GM23338 (cell line): ENCODE results near the gene IL24. TPM values are rescaled to one million over a fixed set of nuclear protein-coding genes. Genes with fewer than 3 reads are reported as not detected.

ENCODE experiments used
- ATAC-seq: fragments of 200-7000 bp; cut with Tn5 transposase; 3 replicates; pipeline ENCODE4 v1.9.1; 2020
- DNase-seq: peaks from one replicate; pipeline ENCODE4 v3.0.0-alpha.2; 2015; ENCODE audit warnings: low spot score
- H2AFZ ChIP-seq: fragments of 200-600 bp; sonication (generic); 2 replicates; pipeline ENCODE4 v1.8.0; 2016; ENCODE audit warnings: antibody characterized with exemption, mild to moderate bottlenecking, moderate library complexity
- H3F3A ChIP-seq: fragments of 200-600 bp; sonication (generic); replicated peaks from 2 replicates; pipeline ENCODE4 v1.8.0; 2017; ENCODE audit warnings: antibody characterized with exemption, mixed run types, low read depth
- H3K27ac ChIP-seq: fragments of 200-600 bp; sonication (generic); 2 replicates; pipeline ENCODE4 v1.6.1; 2016; ENCODE audit warnings: low read depth
- H3K27me3 ChIP-seq: fragments of 200-600 bp; sonication (generic); 2 replicates; pipeline ENCODE4 v1.8.0; 2016; ENCODE audit warnings: mild to moderate bottlenecking, mixed run types, moderate library complexity; ENCODE audit not compliant: insufficient read depth
- H3K36me3 ChIP-seq: fragments of 200-600 bp; sonication (generic); 2 replicates; pipeline ENCODE4 v1.8.0; 2016; ENCODE audit warnings: mild to moderate bottlenecking; ENCODE audit not compliant: insufficient read depth
- H3K4me1 ChIP-seq: fragments of 200-600 bp; sonication (generic); 2 replicates; pipeline ENCODE4 v1.8.0; 2016; ENCODE audit warnings: mild to moderate bottlenecking, moderate library complexity; ENCODE audit not compliant: insufficient read depth
- H3K4me2 ChIP-seq: fragments of 200-600 bp; sonication (generic); 2 replicates; pipeline ENCODE4 v1.7.1; 2017; ENCODE audit warnings: mixed run types
- H3K4me3 ChIP-seq: fragments of 200-600 bp; sonication (generic); 2 replicates; pipeline ENCODE4 v1.6.1; 2016; ENCODE audit warnings: mixed run types
- H3K79me2 ChIP-seq: fragments of 200-600 bp; sonication (generic); replicated peaks from 2 replicates; pipeline ENCODE4 v1.8.0; 2017; ENCODE audit warnings: mild to moderate bottlenecking; ENCODE audit not compliant: insufficient read depth
- H3K9me2 ChIP-seq: fragments of 200-600 bp; sonication (generic); 2 replicates; pipeline ENCODE4 v1.8.0; 2017; ENCODE audit not compliant: insufficient read depth
- H4K20me1 ChIP-seq: fragments of 200-600 bp; sonication (generic); replicated peaks from 2 replicates; pipeline ENCODE4 v1.8.0; 2017; ENCODE audit warnings: mild to moderate bottlenecking; ENCODE audit not compliant: insufficient read depth
- H3K27ac Mint-ChIP-seq: 2 replicates; pipeline ENCODE4 v1.8.0; 2020; ENCODE audit warnings: inconsistent platforms, mild to moderate bottlenecking, moderate library complexity, mixed read lengths
- H3K27me3 Mint-ChIP-seq: 3 replicates; pipeline ENCODE4 v1.8.0; 2022; ENCODE audit warnings: low read depth, mild to moderate bottlenecking, moderate library complexity, mixed read lengths, inconsistent platforms; ENCODE audit not compliant: insufficient read depth, poor library complexity
- H3K36me3 Mint-ChIP-seq: 3 replicates; pipeline ENCODE4 v1.8.0; 2021; ENCODE audit warnings: low read depth, mild to moderate bottlenecking, inconsistent platforms, moderate library complexity, mixed read lengths
- H3K4me1 Mint-ChIP-seq: 3 replicates; pipeline ENCODE4 v1.8.0; 2020; ENCODE audit warnings: mild to moderate bottlenecking, inconsistent platforms, mixed read lengths
- H3K4me3 Mint-ChIP-seq: 3 replicates; pipeline ENCODE4 v1.8.0; 2021; ENCODE audit warnings: moderate library complexity, mild to moderate bottlenecking, inconsistent platforms, mixed read lengths
- H3K9me3 Mint-ChIP-seq: 3 replicates; pipeline ENCODE4 v1.8.0; 2020; ENCODE audit warnings: moderate library complexity, mild to moderate bottlenecking, inconsistent platforms, mixed read lengths
- CREB1 ChIP-seq: fragments of 250-450 bp; sonication (Bioruptor Pico); IDR thresholded peaks from 2 replicates; pipeline ENCODE4 v1.5.0; 2020; ENCODE audit warnings: low read depth, mild to moderate bottlenecking, moderate library complexity
- CTCF ChIP-seq, 2 experiments: fragments of 200-600 bp in 1 of 2; sonication (generic) in 1 of 2; conservative IDR thresholded peaks; 2 replicates each; pipeline versions ENCODE4 v1.5.1 to v1.6.1; 2016 to 2017; ENCODE audit warnings: antibody characterized with exemption in 2 of 2, low read depth in 2 of 2, mild to moderate bottlenecking in 2 of 2, moderate library complexity in 1 of 2
- EZH2 ChIP-seq: fragments of 200-600 bp; sonication (generic); IDR thresholded peaks from one replicate; pipeline ENCODE4 v1.8.0; 2017; ENCODE audit warnings: antibody characterized with exemption, mild to moderate bottlenecking, low read depth; ENCODE audit not compliant: unreplicated experiment
- EZH2phosphoT487 ChIP-seq: fragments of 200-600 bp; sonication (generic); IDR thresholded peaks from one replicate; pipeline ENCODE4 v1.8.1; 2018; ENCODE audit warnings: antibody characterized with exemption; ENCODE audit not compliant: unreplicated experiment
- JUNB ChIP-seq: IDR thresholded peaks from one replicate; pipeline ENCODE4 v1.6.1; 2016; ENCODE audit warnings: antibody characterized with exemption; ENCODE audit not compliant: unreplicated experiment
- NANOG ChIP-seq: IDR thresholded peaks from 2 replicates; pipeline ENCODE4 v1.6.1; 2016; ENCODE audit warnings: antibody characterized with exemption, borderline replicate concordance
- POLR2AphosphoS5 ChIP-seq: IDR thresholded peaks from 2 replicates; pipeline ENCODE4 v1.6.1; 2016; ENCODE audit warnings: antibody characterized with exemption, low read depth
- STAT1 ChIP-seq: IDR thresholded peaks from one replicate; pipeline ENCODE4 v1.6.1; 2016; ENCODE audit warnings: antibody characterized with exemption; ENCODE audit not compliant: unreplicated experiment
- ZNF114 ChIP-seq: fragments of 250-450 bp; sonication (Bioruptor Pico); IDR thresholded peaks from 2 replicates; pipeline ENCODE4 v1.5.0; 2020; ENCODE audit warnings: mild to moderate bottlenecking, moderate library complexity
- ZNF331 ChIP-seq: fragments of 250-450 bp; sonication (Bioruptor Pico); IDR thresholded peaks from 2 replicates; pipeline ENCODE4 v1.5.0; 2020; ENCODE audit warnings: low read depth, mild to moderate bottlenecking, moderate library complexity
- polyA plus RNA-seq: library from polyadenylated mRNA; unstranded; fragments of >200 nt; fragmentation: Nextera tagmentation; extraction: Ambion mirVana; gene quantifications from 2 replicates; pipeline ENCODE4 v1.2.1, GENCODE V29; 2016
- total RNA-seq: library from RNA; depleted of rRNA; stranded (reverse); fragments of >200 nt; shearing (Covaris generic); gene quantifications from 2 replicates; pipeline ENCODE4 v1.2.3, GENCODE V29; 2014
- TF ChIP-seq, protein P1 (sequence below): IDR thresholded peaks from one replicate; pipeline ENCODE4 v1.6.1; 2018; ENCODE audit warnings: antibody characterized with exemption; ENCODE audit not compliant: unreplicated experiment
- TF ChIP-seq, protein P2 (sequence below): fragments of 250-450 bp; sonication (Bioruptor Pico); IDR thresholded peaks from 2 replicates; pipeline ENCODE4 v1.5.0; 2020; ENCODE audit warnings: mild to moderate bottlenecking, moderate library complexity

The IL24 gene
- total and polyA plus RNA-seq, 2 experiments from 2014 or later = not detected

DNA sequence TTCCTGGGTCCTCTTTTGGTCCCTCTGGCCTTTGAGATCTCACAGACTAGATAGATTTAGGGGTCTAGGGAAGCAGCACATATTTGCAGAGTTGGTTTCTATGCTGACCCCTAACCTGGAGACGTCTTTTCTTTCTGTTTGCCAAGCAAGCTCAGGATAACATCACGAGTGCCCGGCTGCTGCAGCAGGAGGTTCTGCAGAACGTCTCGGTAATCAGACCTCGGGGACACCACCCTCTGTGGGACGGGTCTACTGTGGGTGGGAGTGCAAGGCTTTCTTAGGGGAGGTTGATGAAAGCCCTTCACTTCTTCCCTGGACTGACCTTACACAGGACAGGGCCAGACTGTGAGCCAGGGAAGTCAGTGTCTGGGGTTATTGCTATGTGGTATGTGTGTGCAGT, 2.9 kb downstream of the IL24 start:
- Histone ChIP-seq H3K4me1 (no peaks in the 10 kb centered on the region), H4K20me1 (no peaks in the 10 kb centered on the region), H3K27ac (no peak overlapping the region), H3F3A (no peaks in the 10 kb centered on the region), H3K27me3 (no peaks in the 10 kb centered on the region), H3K36me3 (no peaks in the 10 kb centered on the region), H2AFZ (no peak overlapping the region), H3K4me2 (no peak overlapping the region), H3K79me2 (no peaks in the 10 kb centered on the region), H3K4me3 (no peak overlapping the region), H3K9me2 (0 out of 2 replicates have a peak, but pooled peaks cover 2% of the 10 kb centered on the region)
- Mint-ChIP-seq H3K36me3 (no peaks in the 10 kb centered on the region), H3K27ac (no peak overlapping the region), H3K4me1 (peaks cover 2% of the 10 kb centered on the region; the same call in 2 of the 3 replicates), H3K27me3 (peaks cover 6% of the 10 kb centered on the region), H3K9me3 (no peaks in the 10 kb centered on the region), H3K4me3 (no peak overlapping the region)
- ATAC-seq = no peak
- DNase-seq = no peak
- no peak for TF ChIP-seq CREB1 (CRISPR knock-in tag)
- TF ChIP-seq ZNF114 = no peak
- TF ChIP-seq STAT1 = no peak
- TF ChIP-seq EZH2 = no peak
- no peak for TF ChIP-seq POLR2AphosphoS5
- TF ChIP-seq, protein P1, sequence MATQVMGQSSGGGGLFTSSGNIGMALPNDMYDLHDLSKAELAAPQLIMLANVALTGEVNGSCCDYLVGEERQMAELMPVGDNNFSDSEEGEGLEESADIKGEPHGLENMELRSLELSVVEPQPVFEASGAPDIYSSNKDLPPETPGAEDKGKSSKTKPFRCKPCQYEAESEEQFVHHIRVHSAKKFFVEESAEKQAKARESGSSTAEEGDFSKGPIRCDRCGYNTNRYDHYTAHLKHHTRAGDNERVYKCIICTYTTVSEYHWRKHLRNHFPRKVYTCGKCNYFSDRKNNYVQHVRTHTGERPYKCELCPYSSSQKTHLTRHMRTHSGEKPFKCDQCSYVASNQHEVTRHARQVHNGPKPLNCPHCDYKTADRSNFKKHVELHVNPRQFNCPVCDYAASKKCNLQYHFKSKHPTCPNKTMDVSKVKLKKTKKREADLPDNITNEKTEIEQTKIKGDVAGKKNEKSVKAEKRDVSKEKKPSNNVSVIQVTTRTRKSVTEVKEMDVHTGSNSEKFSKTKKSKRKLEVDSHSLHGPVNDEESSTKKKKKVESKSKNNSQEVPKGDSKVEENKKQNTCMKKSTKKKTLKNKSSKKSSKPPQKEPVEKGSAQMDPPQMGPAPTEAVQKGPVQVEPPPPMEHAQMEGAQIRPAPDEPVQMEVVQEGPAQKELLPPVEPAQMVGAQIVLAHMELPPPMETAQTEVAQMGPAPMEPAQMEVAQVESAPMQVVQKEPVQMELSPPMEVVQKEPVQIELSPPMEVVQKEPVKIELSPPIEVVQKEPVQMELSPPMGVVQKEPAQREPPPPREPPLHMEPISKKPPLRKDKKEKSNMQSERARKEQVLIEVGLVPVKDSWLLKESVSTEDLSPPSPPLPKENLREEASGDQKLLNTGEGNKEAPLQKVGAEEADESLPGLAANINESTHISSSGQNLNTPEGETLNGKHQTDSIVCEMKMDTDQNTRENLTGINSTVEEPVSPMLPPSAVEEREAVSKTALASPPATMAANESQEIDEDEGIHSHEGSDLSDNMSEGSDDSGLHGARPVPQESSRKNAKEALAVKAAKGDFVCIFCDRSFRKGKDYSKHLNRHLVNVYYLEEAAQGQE = no peak
- no peak for TF ChIP-seq ZNF331 (CRISPR knock-in tag)

DNA sequence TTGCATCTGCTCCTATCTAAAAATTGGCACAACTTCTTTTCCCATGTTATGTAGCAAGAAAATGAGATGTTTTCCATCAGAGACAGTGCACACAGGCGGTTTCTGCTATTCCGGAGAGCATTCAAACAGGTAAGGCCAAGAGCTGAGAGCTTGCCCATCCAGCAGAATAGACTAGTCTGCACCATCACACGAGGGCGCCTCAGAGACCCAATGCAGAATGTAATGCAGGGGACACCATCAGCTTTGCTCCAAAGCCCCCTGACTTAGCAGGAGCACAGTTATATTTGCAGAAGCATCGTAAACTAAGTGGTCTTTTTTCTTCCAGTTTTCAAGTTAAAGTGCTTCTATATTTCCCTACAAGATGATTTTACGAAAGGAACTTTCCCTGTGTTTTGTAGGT, 4.7 kb downstream of the IL24 start:
- no peaks in the 10 kb centered on the region for H3K9me3 Mint-ChIP-seq
- H3K27ac Mint-ChIP-seq = no peak overlapping the region
- no peak overlapping the region for H2AFZ ChIP-seq
- H3K27me3 Mint-ChIP-seq = peaks cover 5% of the 10 kb centered on the region
- ATAC-seq (no peak), DNase-seq (no peak)
- H3K36me3 ChIP-seq = no peaks in the 10 kb centered on the region
- no peaks in the 10 kb centered on the region for H3K79me2 ChIP-seq
- H3K9me2 ChIP-seq = no peaks in the 10 kb centered on the region
- H3K27me3 ChIP-seq = no peaks in the 10 kb centered on the region
- no peak overlapping the region for H3K4me2 ChIP-seq
- no peak overlapping the region for H3K27ac ChIP-seq
- H3K4me1 Mint-ChIP-seq = peaks cover 4% of the 10 kb centered on the region; the same call in 2 of the 3 replicates
- TF ChIP-seq, protein P2, sequence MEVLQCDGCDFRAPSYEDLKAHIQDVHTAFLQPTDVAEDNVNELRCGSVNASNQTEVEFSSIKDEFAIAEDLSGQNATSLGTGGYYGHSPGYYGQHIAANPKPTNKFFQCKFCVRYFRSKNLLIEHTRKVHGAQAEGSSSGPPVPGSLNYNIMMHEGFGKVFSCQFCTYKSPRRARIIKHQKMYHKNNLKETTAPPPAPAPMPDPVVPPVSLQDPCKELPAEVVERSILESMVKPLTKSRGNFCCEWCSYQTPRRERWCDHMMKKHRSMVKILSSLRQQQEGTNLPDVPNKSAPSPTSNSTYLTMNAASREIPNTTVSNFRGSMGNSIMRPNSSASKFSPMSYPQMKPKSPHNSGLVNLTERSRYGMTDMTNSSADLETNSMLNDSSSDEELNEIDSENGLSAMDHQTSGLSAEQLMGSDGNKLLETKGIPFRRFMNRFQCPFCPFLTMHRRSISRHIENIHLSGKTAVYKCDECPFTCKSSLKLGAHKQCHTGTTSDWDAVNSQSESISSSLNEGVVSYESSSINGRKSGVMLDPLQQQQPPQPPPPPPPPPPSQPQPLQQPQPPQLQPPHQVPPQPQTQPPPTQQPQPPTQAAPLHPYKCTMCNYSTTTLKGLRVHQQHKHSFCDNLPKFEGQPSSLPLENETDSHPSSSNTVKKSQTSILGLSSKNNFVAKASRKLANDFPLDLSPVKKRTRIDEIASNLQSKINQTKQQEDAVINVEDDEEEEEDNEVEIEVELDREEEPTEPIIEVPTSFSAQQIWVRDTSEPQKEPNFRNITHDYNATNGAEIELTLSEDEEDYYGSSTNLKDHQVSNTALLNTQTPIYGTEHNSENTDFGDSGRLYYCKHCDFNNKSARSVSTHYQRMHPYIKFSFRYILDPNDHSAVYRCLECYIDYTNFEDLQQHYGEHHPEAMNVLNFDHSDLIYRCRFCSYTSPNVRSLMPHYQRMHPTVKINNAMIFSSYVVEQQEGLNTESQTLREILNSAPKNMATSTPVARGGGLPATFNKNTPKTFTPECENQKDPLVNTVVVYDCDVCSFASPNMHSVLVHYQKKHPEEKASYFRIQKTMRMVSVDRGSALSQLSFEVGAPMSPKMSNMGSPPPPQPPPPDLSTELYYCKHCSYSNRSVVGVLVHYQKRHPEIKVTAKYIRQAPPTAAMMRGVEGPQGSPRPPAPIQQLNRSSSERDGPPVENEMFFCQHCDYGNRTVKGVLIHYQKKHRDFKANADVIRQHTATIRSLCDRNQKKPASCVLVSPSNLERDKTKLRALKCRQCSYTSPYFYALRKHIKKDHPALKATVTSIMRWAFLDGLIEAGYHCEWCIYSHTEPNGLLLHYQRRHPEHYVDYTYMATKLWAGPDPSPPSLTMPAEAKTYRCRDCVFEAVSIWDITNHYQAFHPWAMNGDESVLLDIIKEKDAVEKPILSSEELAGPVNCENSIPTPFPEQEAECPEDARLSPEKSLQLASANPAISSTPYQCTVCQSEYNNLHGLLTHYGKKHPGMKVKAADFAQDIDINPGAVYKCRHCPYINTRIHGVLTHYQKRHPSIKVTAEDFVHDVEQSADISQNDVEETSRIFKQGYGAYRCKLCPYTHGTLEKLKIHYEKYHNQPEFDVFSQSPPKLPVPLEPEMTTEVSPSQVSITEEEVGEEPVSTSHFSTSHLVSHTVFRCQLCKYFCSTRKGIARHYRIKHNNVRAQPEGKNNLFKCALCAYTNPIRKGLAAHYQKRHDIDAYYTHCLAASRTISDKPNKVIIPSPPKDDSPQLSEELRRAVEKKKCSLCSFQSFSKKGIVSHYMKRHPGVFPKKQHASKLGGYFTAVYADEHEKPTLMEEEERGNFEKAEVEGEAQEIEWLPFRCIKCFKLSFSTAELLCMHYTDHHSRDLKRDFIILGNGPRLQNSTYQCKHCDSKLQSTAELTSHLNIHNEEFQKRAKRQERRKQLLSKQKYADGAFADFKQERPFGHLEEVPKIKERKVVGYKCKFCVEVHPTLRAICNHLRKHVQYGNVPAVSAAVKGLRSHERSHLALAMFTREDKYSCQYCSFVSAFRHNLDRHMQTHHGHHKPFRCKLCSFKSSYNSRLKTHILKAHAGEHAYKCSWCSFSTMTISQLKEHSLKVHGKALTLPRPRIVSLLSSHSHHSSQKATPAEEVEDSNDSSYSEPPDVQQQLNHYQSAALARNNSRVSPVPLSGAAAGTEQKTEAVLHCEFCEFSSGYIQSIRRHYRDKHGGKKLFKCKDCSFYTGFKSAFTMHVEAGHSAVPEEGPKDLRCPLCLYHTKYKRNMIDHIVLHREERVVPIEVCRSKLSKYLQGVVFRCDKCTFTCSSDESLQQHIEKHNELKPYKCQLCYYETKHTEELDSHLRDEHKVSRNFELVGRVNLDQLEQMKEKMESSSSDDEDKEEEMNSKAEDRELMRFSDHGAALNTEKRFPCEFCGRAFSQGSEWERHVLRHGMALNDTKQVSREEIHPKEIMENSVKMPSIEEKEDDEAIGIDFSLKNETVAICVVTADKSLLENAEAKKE (CRISPR knock-in tag) = no peak
- TF ChIP-seq CREB1 (CRISPR knock-in tag) (no peak), JUNB (no peak), NANOG (no peak), STAT1 (no peak), CTCF (conservative IDR thresholded peaks at IDR 0.05; ENCODE audit: low read depth in 2 of 2) (peak in 1 of 2 experiments; percentile 25; a peak in 2 of 4 replicates), EZH2phosphoT487 (no peak)
- H4K20me1 ChIP-seq = no peaks in the 10 kb centered on the region
- no peaks in the 10 kb centered on the region for H3K36me3 Mint-ChIP-seq
- H3K4me1 ChIP-seq = no peaks in the 10 kb centered on the region
- no peak overlapping the region for H3K4me3 ChIP-seq
- no peaks in the 10 kb centered on the region for H3F3A ChIP-seq
- H3K4me3 Mint-ChIP-seq = no peak overlapping the region
